ENCODE data around the gene MOB2.

DNA sequence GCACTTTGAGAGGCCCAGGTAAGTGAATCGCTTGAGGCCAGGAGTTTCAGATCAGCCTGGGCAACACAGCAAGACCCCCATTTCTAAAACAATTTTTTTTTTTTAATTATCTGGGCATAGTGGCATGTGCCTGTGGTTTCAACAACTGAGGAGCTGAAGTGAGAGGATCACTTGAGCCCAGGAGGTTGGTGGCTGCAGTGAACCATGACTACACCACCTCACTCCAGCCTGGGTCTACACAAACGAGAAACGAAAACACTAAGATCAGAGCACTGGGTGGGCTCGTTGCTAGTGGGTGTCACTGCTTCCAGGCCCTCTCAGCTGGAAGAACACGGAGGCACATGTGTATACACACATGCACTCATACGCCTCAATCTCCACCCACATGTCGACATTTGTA is 4.1 kb upstream of the MOB2 start:
- TF ChIP-seq SP1 (IDR thresholded peaks at IDR 0.05) = no peak
- no peak for TF ChIP-seq SUZ12 (IDR thresholded peaks at IDR 0.05)
- no peak for TF ChIP-seq FOXM1 (IDR thresholded peaks at IDR 0.05; ENCODE audit: borderline replicate concordance)
- TF ChIP-seq LEF1 (IDR thresholded peaks at IDR 0.05; ENCODE audit: borderline replicate concordance) = no peak
- TF ChIP-seq ZNF384 (IDR thresholded peaks at IDR 0.05) = no peak
- no peak for TF ChIP-seq CTBP1 (IDR thresholded peaks at IDR 0.05; ENCODE audit: borderline replicate concordance)
- no peak for TF ChIP-seq HDGF (IDR thresholded peaks at IDR 0.05; ENCODE audit: borderline replicate concordance)
- no peak for TF ChIP-seq FOXA1 (IDR thresholded peaks at IDR 0.05)
- no peak for TF ChIP-seq BHLHE40 (IDR thresholded peaks at IDR 0.05; ENCODE audit: borderline replicate concordance)
- no peak for TF ChIP-seq ARNT (IDR thresholded peaks at IDR 0.05)
- TF ChIP-seq NFRKB (IDR thresholded peaks at IDR 0.05) = no peak
- TF ChIP-seq PKNOX1 (IDR thresholded peaks at IDR 0.05) = no peak
- no peak for TF ChIP-seq FOXK2 (IDR thresholded peaks at IDR 0.05)

Measured in HEK293T (cell line).